K562 (cell line): Measurements from ENCODE around the gene NEURL1. TPM values are rescaled to one million over a fixed set of nuclear protein-coding genes. Genes with fewer than 3 reads are reported as not detected.

Experiments used
- ATAC-seq: fragments of 200-7000 bp; cut with Tn5 transposase; 3 replicates; pipeline ENCODE4 v1.9.1; 2020; ENCODE audit warnings: moderate library complexity
- BruUV-seq: library from RNA; stranded (reverse); fragments of 400-500 nt; replicated peaks from 2 replicates; lab custom pipeline; 2021; lab: Mats Ljungman, UMichigan
- CTCF ChIA-PET: fragments of 300-600 bp; formaldehyde crosslinking; extraction: SDS; loops from one replicate; lab custom pipeline; 2021; ENCODE audit warnings: low intra/inter-chr PET ratio; lab: Yijun Ruan, JAX
- POLR2A ChIA-PET: fragments of 300-600, 350-650 bp; sonication (Branson Sonifier 250); formaldehyde crosslinking; extraction: SDS; loops from one replicate; lab custom pipeline; 2021; ENCODE audit warnings: antibody characterized with exemption, inconsistent platforms; lab: Yijun Ruan, JAX
- DNase-seq, 4 experiments: peaks; one replicate each; pipeline versions ENCODE4 v3.0.0 to v3.0.0-alpha.2; 2011 to 2018; ENCODE audit warnings: low spot score in 3 of 4, mixed read lengths in 3 of 4; ENCODE audit errors: extremely low read depth in 1 of 4
- FAIRE-seq: peaks from 2 replicates; lab custom pipeline; 2011; peaks lifted over from hg19 to GRCh38; lab: Jason Lieb, UNC
- H2AFZ ChIP-seq: 2 replicates; pipeline ENCODE4 v1.6.0; 2011; ENCODE audit warnings: low read depth, low read length, control low read depth, inconsistent platforms
- H3K27ac ChIP-seq: fragments of 200-600 bp; 3 replicates; pipeline ENCODE4 v1.8.0; 2011; ENCODE audit warnings: low read depth, mild to moderate bottlenecking, control low read depth, inconsistent platforms, low read length, moderate library complexity, mixed read lengths; ENCODE audit errors: extremely low read depth
- H3K27me3 ChIP-seq, 2 experiments: fragments of 300-600 bp in 1 of 2; 2 replicates in 1 of 2; 3 replicates in 1 of 2; pipeline versions ENCODE4 v1.6.0 to v1.8.0; 2011; ENCODE audit warnings: inconsistent platforms in 2 of 2, low read length in 2 of 2, mild to moderate bottlenecking in 1 of 2, mixed read lengths in 1 of 2, moderate library complexity in 1 of 2; ENCODE audit not compliant: control insufficient read depth in 2 of 2, insufficient read depth in 2 of 2
- H3K36me3 ChIP-seq: fragments of 300-600 bp; 3 replicates; pipeline ENCODE4 v1.8.0; 2011; ENCODE audit warnings: mild to moderate bottlenecking, low read length, inconsistent platforms; ENCODE audit not compliant: control insufficient read depth, insufficient read depth
- H3K4me1 ChIP-seq, 2 experiments: fragments of 200-600 bp in 1 of 2; replicated peaks in 1 of 2; 2 replicates in 1 of 2; 3 replicates in 1 of 2; pipeline versions ENCODE4 v1.5.1 to v1.8.0; 2011; ENCODE audit warnings: inconsistent platforms in 2 of 2, low read length in 2 of 2, mild to moderate bottlenecking in 1 of 2, mixed read lengths in 1 of 2, moderate library complexity in 1 of 2; ENCODE audit not compliant: control insufficient read depth in 2 of 2, insufficient read depth in 2 of 2
- H3K4me2 ChIP-seq: 2 replicates; pipeline ENCODE4 v1.6.1; 2011; ENCODE audit warnings: low read length, control low read depth, inconsistent platforms, mixed read lengths; ENCODE audit not compliant: insufficient read depth
- H3K4me3 ChIP-seq: fragments of 200-600 bp; sonication (generic), shearing (Covaris generic); 2 replicates; pipeline ENCODE4 v1.5.1; 2016; ENCODE audit warnings: control low read depth, inconsistent platforms
- H3K79me2 ChIP-seq: fragments of 200-600 bp; 3 replicates; pipeline ENCODE4 v1.8.0; 2011; ENCODE audit warnings: low read length, inconsistent platforms; ENCODE audit not compliant: control insufficient read depth, insufficient read depth
- H3K9ac ChIP-seq, 2 experiments: 2 replicates each; pipeline versions ENCODE4 v1.6.0 to v1.6.1; 2011; ENCODE audit warnings: low read depth in 2 of 2, low read length in 2 of 2, control low read depth in 1 of 2, inconsistent platforms in 1 of 2, mild to moderate bottlenecking in 1 of 2, mixed read lengths in 1 of 2; ENCODE audit not compliant: insufficient read depth in 1 of 2
- H3K9me1 ChIP-seq: one replicate; pipeline ENCODE4 v1.6.0; 2011; ENCODE audit warnings: inconsistent platforms, mild to moderate bottlenecking, low read length, moderate library complexity; ENCODE audit not compliant: control insufficient read depth, insufficient read depth
- H3K9me3 ChIP-seq: replicated peaks from 2 replicates; pipeline ENCODE4 v1.5.1; 2011; ENCODE audit warnings: low read depth, low read length, inconsistent platforms; ENCODE audit not compliant: control insufficient read depth, insufficient read depth
- H4K20me1 ChIP-seq: replicated peaks from 2 replicates; pipeline ENCODE4 v1.6.1; 2011; ENCODE audit warnings: low read length, inconsistent platforms, mixed read lengths; ENCODE audit not compliant: control insufficient read depth, insufficient read depth
- WGBS: fragments of 100-300 bp; shearing (Covaris generic); methylation state at CpG from one replicate; pipeline ENCODE4 v1.1.6; 2016; ENCODE audit warnings: low coverage, mixed read lengths; ENCODE audit not compliant: insufficient coverage; ENCODE audit errors: missing lambda C conversion rate; 5-methylcytosine and 5-hydroxymethylcytosine counted together
- in situ Hi-C: fragments of 300-500 bp; cut with MboI; formaldehyde crosslinking; loops from 4 replicates; pipeline ENCODE4 v1.15.0; 2018; ENCODE audit warnings: inconsistent platforms, mixed read lengths
- intact Hi-C: fragments of 100-400 bp; cut with micrococcal nuclease; formaldehyde crosslinking; loops from 2 replicates; pipeline ENCODE4 v1.14.2; 2022
- polyA plus RNA-seq, 8 experiments: library from polyadenylated mRNA; depleted of rRNA in 4 of 8; stranded (reverse) in 5 of 8; unstranded in 3 of 8; fragments of >200 nt; fragmentation: Nextera tagmentation in 2 of 8; fragmentation: Illumina TruSeq in 1 of 8; extraction: Ambion mirVana in 2 of 8; extraction: Trizol in 1 of 8; gene quantifications; 2 replicates each; pipeline versions ENCODE4 v1.2.1 to v1.2.3, GENCODE V29; 2011 to 2014; ENCODE audit warnings: inconsistent platforms in 1 of 8, missing spikeins in 1 of 8
- total RNA-seq, 7 experiments: library from RNA; depleted of rRNA in 6 of 7; stranded (reverse); fragments of >200 nt in 6 of 7; fragmentation: Illumina TruSeq in 2 of 7; extraction: Trizol in 2 of 7; gene quantifications; 2 replicates each; pipeline versions ENCODE4 v1.2.1 to v1.2.3, GENCODE V29; 2011 to 2021; ENCODE audit warnings: low replicate concordance in 1 of 7
- TF ChIP-seq, protein P1 (sequence below), 2 experiments: IDR thresholded peaks; 2 replicates each; pipeline ENCODE4 v1.6.1; 2011; ENCODE audit warnings: borderline replicate concordance in 1 of 2, control low read depth in 1 of 2, low read depth in 1 of 2, low read length in 1 of 2, mild to moderate bottlenecking in 1 of 2, mixed read lengths in 1 of 2, moderate library complexity in 1 of 2; ENCODE audit not compliant: insufficient read depth in 1 of 2, insufficient read length in 1 of 2, poor library complexity in 1 of 2, severe bottlenecking in 1 of 2; ENCODE audit errors: extremely low read depth in 1 of 2
- TF ChIP-seq, protein P2 (sequence below): fragments of 250-450 bp; sonication (Bioruptor Pico); IDR thresholded peaks from 2 replicates; pipeline ENCODE4 v1.4.0; 2020; ENCODE audit warnings: mild to moderate bottlenecking, moderate library complexity

The NEURL1 gene
- total and polyA plus RNA-seq, 9 of the 15 experiments (the other 6 are each of a cell fraction or from before 2014, with no cell fraction given): 0.01 to 0.45 (median 0.16) TPM; not detected in 5

DNA sequence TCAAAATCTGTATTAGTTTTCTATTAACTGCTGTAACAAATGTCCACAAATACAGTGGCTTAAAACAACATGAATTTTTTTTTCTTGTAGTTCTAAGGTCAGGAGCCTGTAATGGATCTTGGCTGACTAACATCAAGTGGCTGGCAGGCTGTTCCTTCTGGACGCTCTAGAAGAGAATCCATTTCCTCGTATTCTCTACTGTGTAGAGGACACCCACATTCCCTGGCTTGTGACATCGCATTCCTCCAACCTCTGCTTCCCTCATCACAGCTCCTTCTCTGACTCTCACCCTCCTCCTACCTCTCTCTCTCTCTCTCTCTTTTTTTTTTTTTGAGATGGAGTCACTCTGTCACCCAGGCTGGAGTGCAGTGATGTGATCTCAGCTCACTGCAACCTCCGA, 30.0 kb upstream of the NEURL1 start:
- H3K27me3 ChIP-seq: peaks cover 0 to 6% of the 10 kb centered on the region in 2 experiments; a peak in 3 of 5 replicates
- FAIRE-seq (no peak), DNase-seq (no peak), ATAC-seq (no peak)
- no peak overlapping the region for H3K4me2 ChIP-seq
- no TSS peak for BruUV-seq
- no peaks in the 10 kb centered on the region; a peak in 1 of 5 replicates for H3K4me1 ChIP-seq
- in situ Hi-C loops: no loop called here
- no peaks in the 10 kb centered on the region for H3K36me3 ChIP-seq
- no peaks in the 10 kb centered on the region for H3K79me2 ChIP-seq
- POLR2A ChIA-PET: interaction anchor here (0.5 to 1.2 kb wide), 3 partner anchors 11 to 13 kb away, joined by 3 to 5 read pairs (median 3); no protein-coding TSS in a partner anchor
- no peaks in the 10 kb centered on the region for H4K20me1 ChIP-seq
- CTCF ChIA-PET: no interaction called here
- H3K9me1 ChIP-seq: no peaks in the 10 kb centered on the region
- 9% methylated on average over 4 of the region's 4 CpGs for WGBS
- TF ChIP-seq, protein P1, sequence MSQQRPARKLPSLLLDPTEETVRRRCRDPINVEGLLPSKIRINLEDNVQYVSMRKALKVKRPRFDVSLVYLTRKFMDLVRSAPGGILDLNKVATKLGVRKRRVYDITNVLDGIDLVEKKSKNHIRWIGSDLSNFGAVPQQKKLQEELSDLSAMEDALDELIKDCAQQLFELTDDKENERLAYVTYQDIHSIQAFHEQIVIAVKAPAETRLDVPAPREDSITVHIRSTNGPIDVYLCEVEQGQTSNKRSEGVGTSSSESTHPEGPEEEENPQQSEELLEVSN (IDR thresholded peaks at IDR 0.05; ENCODE audit: borderline replicate concordance in 1 of 2, extremely low read depth in 1 of 2, insufficient read depth in 1 of 2, insufficient read length in 1 of 2, low read depth in 1 of 2, low read length in 1 of 2, poor library complexity in 1 of 2, severe bottlenecking in 1 of 2): no peak
- TF ChIP-seq, protein P2, sequence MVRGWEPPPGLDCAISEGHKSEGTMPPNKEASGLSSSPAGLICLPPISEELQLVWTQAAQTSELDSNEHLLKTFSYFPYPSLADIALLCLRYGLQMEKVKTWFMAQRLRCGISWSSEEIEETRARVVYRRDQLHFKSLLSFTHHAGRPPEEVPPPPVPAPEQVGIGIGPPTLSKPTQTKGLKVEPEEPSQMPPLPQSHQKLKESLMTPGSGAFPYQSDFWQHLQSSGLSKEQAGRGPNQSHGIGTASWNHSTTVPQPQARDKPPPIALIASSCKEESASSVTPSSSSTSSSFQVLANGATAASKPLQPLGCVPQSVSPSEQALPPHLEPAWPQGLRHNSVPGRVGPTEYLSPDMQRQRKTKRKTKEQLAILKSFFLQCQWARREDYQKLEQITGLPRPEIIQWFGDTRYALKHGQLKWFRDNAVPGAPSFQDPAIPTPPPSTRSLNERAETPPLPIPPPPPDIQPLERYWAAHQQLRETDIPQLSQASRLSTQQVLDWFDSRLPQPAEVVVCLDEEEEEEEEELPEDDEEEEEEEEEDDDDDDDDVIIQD (CRISPR knock-in tag): no peak
- intact Hi-C loops: no loop called here
- no peak overlapping the region for H2AFZ ChIP-seq
- H3K9me3 ChIP-seq: no peaks in the 10 kb centered on the region
- no peak overlapping the region for H3K9ac ChIP-seq
- H3K4me3 ChIP-seq: no peak overlapping the region
- H3K27ac ChIP-seq: no peak overlapping the region
